HepG2 (cell line): ENCODE measurements around the gene NDRG2. TPM values are rescaled to one million over a fixed set of nuclear protein-coding genes. Genes with fewer than 3 reads are reported as not detected.

Experiments used
- ARID4A ChIP-seq: sonication (generic); formaldehyde crosslinking; IDR thresholded peaks from 2 replicates; pipeline ENCODE4 v1.5.0; 2020; ENCODE audit warnings: mild to moderate bottlenecking, missing genetic modification reagents, borderline replicate concordance
- ASH2L ChIP-seq: fragments of 300-600, 200-600 bp; sonication (generic); IDR thresholded peaks from 2 replicates; pipeline ENCODE4 v1.7.0; 2017; ENCODE audit warnings: low read depth, mild to moderate bottlenecking, moderate library complexity, mixed read lengths, low read length; ENCODE audit not compliant: insufficient read length
- CEBPG ChIP-seq: IDR thresholded peaks from 2 replicates; pipeline ENCODE4 v1.6.1; 2016
- HNF4A ChIP-seq: sonication (generic); formaldehyde crosslinking; IDR thresholded peaks from 2 replicates; pipeline ENCODE4 v1.4.0; 2020; ENCODE audit warnings: missing genetic modification reagents
- KAT8 ChIP-seq: IDR thresholded peaks from 2 replicates; pipeline ENCODE4 v1.6.1; 2016; ENCODE audit warnings: missing genetic modification reagents, missing compliant biosample characterization
- MTA3 ChIP-seq: sonication (generic); formaldehyde crosslinking; IDR thresholded peaks from 2 replicates; pipeline ENCODE4 v1.4.0; 2020; ENCODE audit warnings: missing genetic modification reagents
- SNAPC4 ChIP-seq: sonication (generic); formaldehyde crosslinking; IDR thresholded peaks from 2 replicates; pipeline ENCODE4 v1.4.0; 2020; ENCODE audit warnings: mild to moderate bottlenecking, missing genetic modification reagents
- SOX6 ChIP-seq, 2 experiments: fragments of 450-650 bp in 1 of 2; sonication (generic) in 1 of 2; formaldehyde crosslinking in 1 of 2; IDR thresholded peaks; 2 replicates each; pipeline versions ENCODE4 v1.4.0 to v1.6.1; 2017 to 2020; ENCODE audit warnings: antibody characterized with exemption in 1 of 2, mild to moderate bottlenecking in 1 of 2, missing genetic modification reagents in 1 of 2
- USF2 ChIP-seq, 2 experiments: sonication (generic) in 1 of 2; formaldehyde crosslinking in 1 of 2; IDR thresholded peaks; 2 replicates each; pipeline versions ENCODE4 v1.5.1 to v1.6.1; 2011 to 2020; ENCODE audit warnings: borderline replicate concordance in 1 of 2, low read depth in 1 of 2, low read length in 1 of 2, mild to moderate bottlenecking in 1 of 2, missing genetic modification reagents in 1 of 2, moderate library complexity in 1 of 2
- ZBTB34 ChIP-seq: sonication (generic); formaldehyde crosslinking; IDR thresholded peaks from 2 replicates; pipeline ENCODE4 v1.8.0; 2022; ENCODE audit warnings: mild to moderate bottlenecking, missing genetic modification reagents
- ZNF546 ChIP-seq: sonication (generic); formaldehyde crosslinking; conservative IDR thresholded peaks from 2 replicates; pipeline ENCODE4 v1.8.1; 2023; ENCODE audit warnings: mild to moderate bottlenecking, missing genetic modification reagents
- ZSCAN5A ChIP-seq: sonication (generic); formaldehyde crosslinking; IDR thresholded peaks from 2 replicates; pipeline ENCODE4 v1.8.0; 2022; ENCODE audit warnings: mild to moderate bottlenecking, missing genetic modification reagents, borderline replicate concordance
- polyA plus RNA-seq, 8 experiments: library from polyadenylated mRNA; depleted of rRNA in 3 of 8; stranded (reverse) in 7 of 8; unstranded in 1 of 8; fragments of >200 nt; fragmentation: Illumina TruSeq in 4 of 8; extraction: Trizol in 4 of 8; gene quantifications; 2 replicates each; pipeline versions ENCODE4 v1.2.1 to v1.2.3, GENCODE V29; 2011 to 2016; ENCODE audit warnings: low read depth in 4 of 8, missing spikeins in 1 of 8, mixed read lengths in 1 of 8; ENCODE audit not compliant: insufficient read depth in 1 of 8
- total RNA-seq, 5 experiments: library from RNA; depleted of rRNA; stranded (reverse); fragments of >200 nt; fragmentation: Illumina TruSeq; extraction: Trizol; gene quantifications; 2 replicates each; pipeline ENCODE4 v1.2.3, GENCODE V29; 2016; ENCODE audit warnings: low read depth in 1 of 5

Gene NDRG2
- total and polyA plus RNA-seq, 2 of the 13 experiments (the other 11 are each of a cell fraction or from before 2014, with no cell fraction given), result 27.2 to 189 TPM

- TF ChIP-seq SNAPC4 (no peak), ZBTB34 (CRISPR knock-in tag) (peak; percentile 71; the same call in 1 of the 2 replicates), CEBPG (peak; percentile 83), SOX6 (IDR thresholded peaks at IDR 0.05) (no peak), SOX6 (CRISPR knock-in tag; IDR thresholded peaks at IDR 0.05) (no peak), ASH2L (peak; percentile 49), USF2 (IDR thresholded peaks at IDR 0.05; ENCODE audit: low read depth, low read length) (no peak), USF2 (CRISPR knock-in tag; IDR thresholded peaks at IDR 0.05; ENCODE audit: borderline replicate concordance) (no peak), ZSCAN5A (CRISPR knock-in tag) (no peak), ARID4A (0 out of 2 replicates have a peak, but pooled peaks have one; percentile 27), HNF4A (CRISPR knock-in tag) (peak; percentile 36; the same call in 1 of the 2 replicates), ZNF546 (CRISPR knock-in tag) (0 out of 2 replicates have a peak, but pooled peaks have one; percentile 32), KAT8 (peak; percentile 48), MTA3 (CRISPR knock-in tag) (no peak)
Measured at GRCh38 chr14:21060614-21061346, 35.9 kb upstream of the NDRG2 start (continued).
